IMR-90 (cell line): ENCODE data around the gene POLR3GL. TPM values are rescaled to one million over a fixed set of nuclear protein-coding genes. Genes with fewer than 3 reads are reported as not detected.

ENCODE experiments used
- ATAC-seq: fragments of 200-7000 bp; cut with Tn5 transposase; 2 replicates; pipeline ENCODE4 v1.9.1; 2020; ENCODE audit warnings: low read depth, mild to moderate bottlenecking, moderate library complexity
- BruUV-seq: library from RNA; stranded (reverse); fragments of 400-500 nt; replicated peaks from 2 replicates; lab custom pipeline; 2021; lab: Mats Ljungman, UMichigan
- CTCF ChIA-PET: fragments of 300-600 bp; formaldehyde crosslinking; extraction: SDS; loops from one replicate; lab custom pipeline; 2021; ENCODE audit warnings: antibody characterized with exemption; lab: Yijun Ruan, JAX
- POLR2A ChIA-PET: fragments of 300-600 bp; sonication (Branson Sonifier 250); formaldehyde crosslinking; loops from one replicate; lab custom pipeline; 2022; ENCODE audit warnings: antibody characterized with exemption; ENCODE audit not compliant: unreplicated experiment; lab: Charles Lee
- DNase-seq: peaks from one replicate; pipeline ENCODE4 v3.0.0; 2013
- H2AFZ ChIP-seq: replicated peaks from 2 replicates; pipeline ENCODE3; 2013; ENCODE audit warnings: low read length, mild to moderate bottlenecking; ENCODE audit not compliant: poor library complexity
- H2AK5ac ChIP-seq: 2 replicates; pipeline ENCODE4 v1.6.1; 2013; ENCODE audit warnings: low read depth, low read length, inconsistent platforms
- H2AK9ac ChIP-seq: replicated peaks from 2 replicates; pipeline ENCODE3; 2013; ENCODE audit warnings: mild to moderate bottlenecking, low read depth, low read length, moderate library complexity; ENCODE audit not compliant: poor library complexity
- H2BK120ac ChIP-seq: 2 replicates; pipeline ENCODE4 v1.6.1; 2013; ENCODE audit warnings: low read depth, low read length, inconsistent platforms
- H2BK15ac ChIP-seq: 3 replicates; pipeline ENCODE4 v1.6.1; 2013; ENCODE audit warnings: low read depth, low read length, inconsistent platforms
- H2BK20ac ChIP-seq: 2 replicates; pipeline ENCODE4 v1.6.1; 2013; ENCODE audit warnings: low read depth, mild to moderate bottlenecking, inconsistent platforms, low read length, moderate library complexity
- H2BK5ac ChIP-seq: 2 replicates; pipeline ENCODE4 v1.6.1; 2013; ENCODE audit warnings: mild to moderate bottlenecking, low read depth, low read length, inconsistent platforms; ENCODE audit not compliant: poor library complexity, severe bottlenecking
- H3K14ac ChIP-seq: replicated peaks from 2 replicates; pipeline ENCODE4 v1.6.1; 2013; ENCODE audit warnings: low read depth, low read length, inconsistent platforms
- H3K18ac ChIP-seq: 2 replicates; pipeline ENCODE4 v1.6.1; 2013; ENCODE audit warnings: low read depth, low read length, control low read depth
- H3K23ac ChIP-seq: 2 replicates; pipeline ENCODE4 v1.6.1; 2013; ENCODE audit warnings: low read depth, low read length, inconsistent platforms
- H3K27ac ChIP-seq: 2 replicates; pipeline ENCODE4 v1.5.1; 2013; ENCODE audit warnings: mild to moderate bottlenecking, control low read depth, low read length; ENCODE audit not compliant: insufficient read depth
- H3K27me3 ChIP-seq: 2 replicates; pipeline ENCODE4 v1.6.1; 2013; ENCODE audit warnings: low read length; ENCODE audit not compliant: control insufficient read depth, insufficient read depth
- H3K36me3 ChIP-seq: 2 replicates; pipeline ENCODE4 v1.6.1; 2013; ENCODE audit warnings: low read length, mixed read lengths; ENCODE audit not compliant: control insufficient read depth, insufficient read depth
- H3K4ac ChIP-seq: 2 replicates; pipeline ENCODE4 v1.6.1; 2013; ENCODE audit warnings: low read depth, low read length, inconsistent platforms
- H3K4me1 ChIP-seq: 2 replicates; pipeline ENCODE4 v1.6.1; 2013; ENCODE audit warnings: low read length, mixed read lengths; ENCODE audit not compliant: control insufficient read depth, insufficient read depth
- H3K4me2 ChIP-seq: 2 replicates; pipeline ENCODE4 v1.6.1; 2013; ENCODE audit warnings: low read depth, mild to moderate bottlenecking, control low read depth, low read length, moderate library complexity
- H3K4me3 ChIP-seq: 2 replicates; pipeline ENCODE4 v1.5.1; 2013; ENCODE audit warnings: low read depth, mild to moderate bottlenecking, control low read depth, low read length, moderate library complexity; ENCODE audit not compliant: insufficient read depth
- H3K56ac ChIP-seq: 2 replicates; pipeline ENCODE4 v1.6.1; 2013; ENCODE audit warnings: low read length, inconsistent platforms; ENCODE audit not compliant: insufficient read depth; ENCODE audit errors: extremely low read depth
- H3K79me1 ChIP-seq, 2 experiments: 2 replicates each; pipeline ENCODE4 v1.6.1; 2013; ENCODE audit warnings: low read length in 2 of 2, inconsistent platforms in 1 of 2, low read depth in 1 of 2
- H3K9ac ChIP-seq: 2 replicates; pipeline ENCODE4 v1.6.1; 2013; ENCODE audit warnings: low read depth, low read length, control low read depth
- H3K9me1 ChIP-seq: 2 replicates; pipeline ENCODE4 v1.6.1; 2013; ENCODE audit warnings: low read length, inconsistent platforms; ENCODE audit not compliant: insufficient read depth
- H3K9me3 ChIP-seq: 2 replicates; pipeline ENCODE4 v1.6.1; 2013; ENCODE audit warnings: low read length; ENCODE audit not compliant: control insufficient read depth, insufficient read depth
- H4K20me1 ChIP-seq: 2 replicates; pipeline ENCODE4 v1.6.1; 2013; ENCODE audit warnings: low read length, inconsistent platforms; ENCODE audit not compliant: insufficient read depth
- H4K5ac ChIP-seq: 2 replicates; pipeline ENCODE4 v1.6.1; 2013; ENCODE audit warnings: mild to moderate bottlenecking, low read depth, low read length, control low read depth
- H4K8ac ChIP-seq, 2 experiments: 2 replicates each; pipeline ENCODE4 v1.6.1; 2013; ENCODE audit warnings: low read depth in 2 of 2, low read length in 2 of 2, control low read depth in 1 of 2, inconsistent platforms in 1 of 2
- H4K91ac ChIP-seq: 2 replicates; pipeline ENCODE4 v1.6.1; 2013; ENCODE audit warnings: low read depth, low read length, inconsistent platforms; ENCODE audit not compliant: insufficient read depth
- BHLHE40 ChIP-seq: fragments of 150-350 bp; IDR thresholded peaks from 2 replicates; pipeline ENCODE4 v1.6.1; 2016; ENCODE audit warnings: mild to moderate bottlenecking, low read depth, low read length
- CEBPB ChIP-seq: IDR thresholded peaks from 2 replicates; pipeline ENCODE4 v1.6.1; 2012; ENCODE audit warnings: low read depth, low read length, improper control_type of control experiment
- CHD1 ChIP-seq: IDR thresholded peaks from 2 replicates; pipeline ENCODE4 v1.6.1; 2012; ENCODE audit warnings: low read depth, low read length, improper control_type of control experiment
- CTCF ChIP-seq: conservative IDR thresholded peaks from 2 replicates; pipeline ENCODE4 v1.5.1; 2012; ENCODE audit warnings: mild to moderate bottlenecking, low read depth, low read length, improper control_type of control experiment
- FOS ChIP-seq: fragments of 150-350 bp; IDR thresholded peaks from 2 replicates; pipeline ENCODE4 v1.6.1; 2016; ENCODE audit warnings: low read depth, low read length
- MAFK ChIP-seq: IDR thresholded peaks from 2 replicates; pipeline ENCODE4 v1.6.1; 2012; ENCODE audit warnings: low read depth, low read length, improper control_type of control experiment
- MAZ ChIP-seq: IDR thresholded peaks from 2 replicates; pipeline ENCODE4 v1.6.1; 2012; ENCODE audit warnings: low read depth, mild to moderate bottlenecking, low read length, improper control_type of control experiment, moderate library complexity, borderline replicate concordance
- MXI1 ChIP-seq: IDR thresholded peaks from 2 replicates; pipeline ENCODE4 v1.6.1; 2012; ENCODE audit warnings: low read depth, mild to moderate bottlenecking, low read length, moderate library complexity, borderline replicate concordance
- NFE2L2 ChIP-seq: fragments of 150-350 bp; IDR thresholded peaks from 2 replicates; pipeline ENCODE4 v1.6.1; 2016; ENCODE audit warnings: low read depth, mild to moderate bottlenecking, low read length
- POLR2A ChIP-seq: IDR thresholded peaks from 2 replicates; pipeline ENCODE4 v1.6.1; 2012; ENCODE audit warnings: mild to moderate bottlenecking, low read depth, low read length
- RAD21 ChIP-seq: IDR thresholded peaks from 2 replicates; pipeline ENCODE4 v1.6.1; 2012; ENCODE audit warnings: low read length, improper control_type of control experiment
- RCOR1 ChIP-seq: IDR thresholded peaks from 2 replicates; pipeline ENCODE4 v1.6.1; 2012; ENCODE audit warnings: mild to moderate bottlenecking, low read length, improper control_type of control experiment; ENCODE audit not compliant: insufficient replicate concordance
- RFX5 ChIP-seq: IDR thresholded peaks from 2 replicates; pipeline ENCODE4 v1.8.0; 2012; ENCODE audit warnings: low read depth, mild to moderate bottlenecking, low read length, moderate library complexity
- SMC3 ChIP-seq: fragments of 150-350 bp; IDR thresholded peaks from 2 replicates; pipeline ENCODE4 v1.6.1; 2016; ENCODE audit warnings: low read depth, mild to moderate bottlenecking, antibody characterized with exemption, low read length, moderate library complexity
- whole genome bisulfite sequencing, 2 experiments: methylation state at CpG; one replicate each; pipeline versions ENCODE4 v1.1.5 to v1.1.7; 2013; ENCODE audit warnings: missing lambda C conversion rate in 2 of 2; ENCODE audit not compliant: insufficient read length in 1 of 2; ENCODE audit errors: extremely low coverage in 2 of 2; 5-methylcytosine and 5-hydroxymethylcytosine counted together
- dilution Hi-C: fragments of 300-500 bp; cut with HindIII; formaldehyde crosslinking; loops from one replicate; pipeline ENCODE4 v1.14.3; 2018; ENCODE audit warnings: low sequenced_read_pairs; ENCODE audit not compliant: unreplicated experiment
- in situ Hi-C: fragments of 300-500 bp; cut with MboI; formaldehyde crosslinking; loops from 3 replicates; pipeline ENCODE4 v1.14.3; 2019; ENCODE audit warnings: low sequenced_read_pairs, inconsistent platforms, mixed read lengths
- intact Hi-C: fragments of 100-400 bp; cut with micrococcal nuclease; formaldehyde crosslinking; loops from 2 replicates; pipeline ENCODE4 v1.10.0; 2022
- polyA plus RNA-seq, 3 experiments: library from polyadenylated mRNA; depleted of rRNA; stranded (reverse); fragments of >200 nt; gene quantifications; 2 replicates each; pipeline ENCODE4 v1.2.3, GENCODE V29; 2012; ENCODE audit warnings: low replicate concordance in 1 of 3
- total RNA-seq: library from RNA; depleted of rRNA; stranded (reverse); fragments of >200 nt; gene quantifications from 2 replicates; pipeline ENCODE4 v1.2.3, GENCODE V29; 2012
- TF ChIP-seq, protein P1 (sequence below): fragments of 150-350 bp; IDR thresholded peaks from 2 replicates; pipeline ENCODE4 v1.6.1; 2017; ENCODE audit warnings: mild to moderate bottlenecking, antibody characterized with exemption, low read length, low read depth

POLR3GL gene
- total and polyA plus RNA-seq, 2 of the 4 experiments (the other 2 are of a cell fraction): 7.9 to 16.3 TPM

- no peak overlapping the region for H3K4me2 ChIP-seq
- intact Hi-C loops: loop anchor here (1.0 kb wide), 3 partner anchors 36 to 168 kb away; partner anchors contain the start of gene NUDT17
- whole genome bisulfite sequencing, 2 experiments: no CpG with 5 or more reads among the region's 4 CpGs
- TF ChIP-seq RCOR1 (no peak), CTCF (peak; percentile 92), CEBPB (no peak), RAD21 (peak; percentile 91), BHLHE40 (no peak), MXI1 (no peak), MAFK (no peak), CHD1 (no peak), MAZ (no peak), POLR2A (no peak; the same call in 1 of the 2 replicates), NFE2L2 (no peak), FOS (no peak), RFX5 (no peak), SMC3 (peak; percentile 80)
- TF ChIP-seq, protein P1, sequence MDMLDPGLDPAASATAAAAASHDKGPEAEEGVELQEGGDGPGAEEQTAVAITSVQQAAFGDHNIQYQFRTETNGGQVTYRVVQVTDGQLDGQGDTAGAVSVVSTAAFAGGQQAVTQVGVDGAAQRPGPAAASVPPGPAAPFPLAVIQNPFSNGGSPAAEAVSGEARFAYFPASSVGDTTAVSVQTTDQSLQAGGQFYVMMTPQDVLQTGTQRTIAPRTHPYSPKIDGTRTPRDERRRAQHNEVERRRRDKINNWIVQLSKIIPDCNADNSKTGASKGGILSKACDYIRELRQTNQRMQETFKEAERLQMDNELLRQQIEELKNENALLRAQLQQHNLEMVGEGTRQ: no peak
Measured at GRCh38 chr1:146012703-146013558, 48.4 kb downstream of the POLR3GL start.

More at GRCh38 chr1:146012703-146013558, 48.4 kb downstream of the POLR3GL start:
- Histone ChIP-seq H4K5ac (no peak overlapping the region), H2AK9ac (no peak overlapping the region), H3K9me3 (no peaks in the 10 kb centered on the region), H3K9ac (no peak overlapping the region), H2AK5ac (no peak overlapping the region), H4K20me1 (no peaks in the 10 kb centered on the region), H2BK20ac (no peak overlapping the region), H3K4me1 (no peaks in the 10 kb centered on the region), H3K9me1 (no peaks in the 10 kb centered on the region), H4K8ac (no peak overlapping the region), H3K4ac (no peak overlapping the region), H3K4me3 (no peak overlapping the region), H2BK5ac (no peak overlapping the region), H2AFZ (no peak overlapping the region), H3K27me3 (peaks cover 10% of the 10 kb centered on the region), H4K91ac (no peak overlapping the region), H3K79me1 (no peaks in the 10 kb centered on the region), H3K36me3 (no peaks in the 10 kb centered on the region), H2BK120ac (no peak overlapping the region), H3K56ac (no peak overlapping the region), H3K27ac (no peak overlapping the region), H3K14ac (no peak overlapping the region), H2BK15ac (no peak overlapping the region), H3K23ac (no peak overlapping the region), H3K18ac (no peak overlapping the region)
- CTCF ChIA-PET: interaction anchor here (0.6 to 1.9 kb wide), 4 partner anchors 35 to 167 kb away, joined by 3 to 7 read pairs (median 7); partner anchors contain the start of gene NUDT17
- in situ Hi-C loops (loop anchor here (5.0 kb wide), 1 partner anchor 166 kb away; the partner anchor contains the start of gene NUDT17), dilution Hi-C loops (no loop called here)
- BruUV-seq: no TSS peak
- POLR2A ChIA-PET: no interaction called here
- ATAC-seq: peak; percentile 72
- DNase-seq: peak; percentile 86
